ENCODE data around the gene TAF8.

DNA sequence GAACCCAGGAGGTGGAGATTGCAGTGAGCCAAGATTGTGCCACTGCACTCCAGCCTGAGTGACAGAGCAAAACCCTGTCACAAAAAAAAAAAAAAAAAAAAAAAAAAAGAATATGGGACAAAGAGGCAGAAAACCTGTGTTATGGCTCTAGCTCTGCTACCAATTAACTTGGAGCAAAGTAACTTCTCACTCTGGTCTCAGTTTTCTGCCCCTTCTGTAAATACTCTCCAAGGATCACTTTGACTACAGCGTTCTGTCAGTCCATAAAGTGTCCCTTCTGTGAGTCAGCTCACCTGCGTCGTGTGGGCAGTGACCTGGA lies 67.5 kb downstream of the TAF8 start:
- TF ChIP-seq, protein P1, sequence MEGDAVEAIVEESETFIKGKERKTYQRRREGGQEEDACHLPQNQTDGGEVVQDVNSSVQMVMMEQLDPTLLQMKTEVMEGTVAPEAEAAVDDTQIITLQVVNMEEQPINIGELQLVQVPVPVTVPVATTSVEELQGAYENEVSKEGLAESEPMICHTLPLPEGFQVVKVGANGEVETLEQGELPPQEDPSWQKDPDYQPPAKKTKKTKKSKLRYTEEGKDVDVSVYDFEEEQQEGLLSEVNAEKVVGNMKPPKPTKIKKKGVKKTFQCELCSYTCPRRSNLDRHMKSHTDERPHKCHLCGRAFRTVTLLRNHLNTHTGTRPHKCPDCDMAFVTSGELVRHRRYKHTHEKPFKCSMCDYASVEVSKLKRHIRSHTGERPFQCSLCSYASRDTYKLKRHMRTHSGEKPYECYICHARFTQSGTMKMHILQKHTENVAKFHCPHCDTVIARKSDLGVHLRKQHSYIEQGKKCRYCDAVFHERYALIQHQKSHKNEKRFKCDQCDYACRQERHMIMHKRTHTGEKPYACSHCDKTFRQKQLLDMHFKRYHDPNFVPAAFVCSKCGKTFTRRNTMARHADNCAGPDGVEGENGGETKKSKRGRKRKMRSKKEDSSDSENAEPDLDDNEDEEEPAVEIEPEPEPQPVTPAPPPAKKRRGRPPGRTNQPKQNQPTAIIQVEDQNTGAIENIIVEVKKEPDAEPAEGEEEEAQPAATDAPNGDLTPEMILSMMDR (IDR thresholded peaks at IDR 0.05; ENCODE audit: low read depth, low read length, poor library complexity, severe bottlenecking), result no peak
- no peak for TF ChIP-seq EZH2phosphoT487 (IDR thresholded peaks at IDR 0.05; ENCODE audit: borderline replicate concordance, low read length)

All from DOHH2 (cell line).